ENCODE results near the gene POLE4.

DNA sequence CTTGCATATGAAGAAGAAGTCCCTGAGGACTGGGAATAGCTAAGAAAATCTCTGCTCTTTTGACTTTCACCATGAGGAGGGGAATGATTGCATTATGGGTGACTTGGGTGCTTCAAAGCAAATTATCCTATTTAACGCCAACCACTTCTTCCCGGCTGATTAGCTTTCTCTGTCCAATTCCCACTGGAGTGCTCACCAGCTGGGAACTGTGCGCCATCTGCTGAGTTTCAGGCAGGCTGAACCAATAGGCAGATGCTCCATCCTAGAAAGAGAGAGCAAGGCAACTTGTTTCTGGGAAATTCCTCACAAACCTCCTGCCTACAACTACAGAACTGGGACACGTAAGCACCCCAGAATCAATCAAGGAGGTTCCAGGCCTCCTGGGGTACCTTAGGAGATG, 49.4 kb downstream of the POLE4 start:
- TF ChIP-seq, protein P1, sequence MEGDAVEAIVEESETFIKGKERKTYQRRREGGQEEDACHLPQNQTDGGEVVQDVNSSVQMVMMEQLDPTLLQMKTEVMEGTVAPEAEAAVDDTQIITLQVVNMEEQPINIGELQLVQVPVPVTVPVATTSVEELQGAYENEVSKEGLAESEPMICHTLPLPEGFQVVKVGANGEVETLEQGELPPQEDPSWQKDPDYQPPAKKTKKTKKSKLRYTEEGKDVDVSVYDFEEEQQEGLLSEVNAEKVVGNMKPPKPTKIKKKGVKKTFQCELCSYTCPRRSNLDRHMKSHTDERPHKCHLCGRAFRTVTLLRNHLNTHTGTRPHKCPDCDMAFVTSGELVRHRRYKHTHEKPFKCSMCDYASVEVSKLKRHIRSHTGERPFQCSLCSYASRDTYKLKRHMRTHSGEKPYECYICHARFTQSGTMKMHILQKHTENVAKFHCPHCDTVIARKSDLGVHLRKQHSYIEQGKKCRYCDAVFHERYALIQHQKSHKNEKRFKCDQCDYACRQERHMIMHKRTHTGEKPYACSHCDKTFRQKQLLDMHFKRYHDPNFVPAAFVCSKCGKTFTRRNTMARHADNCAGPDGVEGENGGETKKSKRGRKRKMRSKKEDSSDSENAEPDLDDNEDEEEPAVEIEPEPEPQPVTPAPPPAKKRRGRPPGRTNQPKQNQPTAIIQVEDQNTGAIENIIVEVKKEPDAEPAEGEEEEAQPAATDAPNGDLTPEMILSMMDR (conservative IDR thresholded peaks at IDR 0.05 in 1 of 2, IDR thresholded peaks at IDR 0.05 in 1 of 2; ENCODE audit: low read depth in 1 of 2, low read length in 2 of 2) = no peak
- no peak for TF ChIP-seq EZH2 (IDR thresholded peaks at IDR 0.05; ENCODE audit: low read length, missing control alignments)

Measured in fibroblast of lung (primary cell).